T-helper 1 cell treated with Interleukin-12 subunit alpha and Interleukin-12 subunit beta and Interleukin-4 antibody, amounts not matched to agents 30 ng/mL and 1 ng/mL, for 36 hours (primary cell): ENCODE data around the gene MPRIP. TPM values are rescaled to one million over a fixed set of nuclear protein-coding genes. Genes with fewer than 3 reads are reported as not detected.
"Not testable (repeated sequence)": the region's sequence is repeated elsewhere in the genome, so short reads cannot be mapped to it uniquely, and the experiment has no call there.

Experiments used
- intact Hi-C: fragments of 100-400 bp; cut with micrococcal nuclease; formaldehyde crosslinking; loops from one replicate; pipeline ENCODE4 v1.15.1; 2024
- total RNA-seq: library from RNA; stranded (reverse); gene quantifications from 2 replicates; pipeline ENCODE4 v1.2.3, GENCODE V29; 2022

The MPRIP gene
- total RNA-seq, 1 donor from 2014 or later, result 212 TPM

- intact Hi-C loops, result loop anchor here (10.0 kb wide), 1 partner anchor 175 kb away; no protein-coding TSS in a partner anchor
Observed at GRCh38 chr17:17180141-17180603, 137.9 kb downstream of the MPRIP start.

- intact Hi-C loops, result loop anchor here (10.0 kb wide), 1 partner anchor 176 kb away; no protein-coding TSS in a partner anchor
Observed at GRCh38 chr17:17180741-17181525, 138.7 kb downstream of the MPRIP start.

GRCh38 chr17:17181666-17182597, 139.7 kb downstream of the MPRIP start:
- intact Hi-C loops, result loop anchor here (10.0 kb wide), 1 partner anchor 177 kb away; no protein-coding TSS in a partner anchor

- intact Hi-C loops, result loop anchor here (10.0 kb wide), 1 partner anchor 178 kb away; no protein-coding TSS in a partner anchor
Observed at GRCh38 chr17:17182598-17183136, 140.4 kb downstream of the MPRIP start.

GRCh38 chr17:17183744-17184143, 141.5 kb downstream of the MPRIP start:
- intact Hi-C loops, result loop anchor here (10.0 kb wide), 1 partner anchor 179 kb away; no protein-coding TSS in a partner anchor

GRCh38 chr17:17184985-17185757, 142.9 kb downstream of the MPRIP start:
- intact Hi-C loops, result loop anchor here (10.0 kb wide), 1 partner anchor 180 kb away; no protein-coding TSS in a partner anchor

GRCh38 chr17:17186051-17186450, 143.8 kb downstream of the MPRIP start:
- intact Hi-C loops, result loop anchor here (10.0 kb wide), 1 partner anchor 181 kb away; no protein-coding TSS in a partner anchor

GRCh38 chr17:17186551-17187505, 144.6 kb downstream of the MPRIP start:
- intact Hi-C loops, result loop anchor here (10.0 kb wide), 1 partner anchor 182 kb away; no protein-coding TSS in a partner anchor

- intact Hi-C loops, result loop anchor here (10.0 kb wide), 1 partner anchor 184 kb away; no protein-coding TSS in a partner anchor
Observed at GRCh38 chr17:17188586-17188985, 146.3 kb downstream of the MPRIP start.

- intact Hi-C loops, result loop anchor here (10.0 kb wide), 1 partner anchor 185 kb away; no protein-coding TSS in a partner anchor
Observed at GRCh38 chr17:17189559-17189958, 147.3 kb downstream of the MPRIP start.

- intact Hi-C loops, result no loop called here
Observed at GRCh38 chr17:17190188-17190587, 147.9 kb downstream of the MPRIP start.

GRCh38 chr17:17191346-17191792, 149.1 kb downstream of the MPRIP start:
- intact Hi-C loops, result no loop called here

- intact Hi-C loops, result no loop called here
Observed at GRCh38 chr17:17191961-17192381, 149.7 kb downstream of the MPRIP start.

- intact Hi-C loops, result not testable (repeated sequence)
Observed at GRCh38 chr17:17195466-17195865, 153.2 kb downstream of the MPRIP start.

GRCh38 chr17:17196776-17197175, 154.5 kb downstream of the MPRIP start:
- intact Hi-C loops, result no loop called here

GRCh38 chr17:17198281-17198680, 156.0 kb downstream of the MPRIP start:
- intact Hi-C loops, result no loop called here

GRCh38 chr17:17200311-17200710, 158.1 kb downstream of the MPRIP start:
- intact Hi-C loops, result loop anchor here (10.0 kb wide), 1 partner anchor 774 kb away; the partner anchor contains the start of genes DRC3 and TOM1L2

GRCh38 chr17:17200831-17201230, 158.6 kb downstream of the MPRIP start:
- intact Hi-C loops, result loop anchor here (10.0 kb wide), 1 partner anchor 774 kb away; the partner anchor contains the start of genes DRC3 and TOM1L2

- intact Hi-C loops, result loop anchor here (10.0 kb wide), 1 partner anchor 774 kb away; the partner anchor contains the start of genes DRC3 and TOM1L2
Observed at GRCh38 chr17:17201271-17201670, 159.0 kb downstream of the MPRIP start.
